Stimulated activated CD4-positive, alpha-beta T cell treated with anti-CD3 and anti-CD28 coated beads, TNF-alpha, amount 100 ng/mL, for 48 hours (primary cell): ENCODE measurements around the gene PRDM16.
"Not testable (repeated sequence)": the region's sequence is repeated elsewhere in the genome, so short reads cannot be mapped to it uniquely, and the experiment has no call there.

Source experiments
- DNase-seq, 3 donors: peaks; one replicate each; pipeline ENCODE4 v3.0.0-alpha.2; 2020; ENCODE audit warnings: low read depth in 3 of 3

The PRDM16 gene

GRCh38 chr1:3162322-3162882 is 93.4 kb downstream of the PRDM16 start:
- no peak for DNase-seq

- no peak for DNase-seq
These were observed 94.4 kb downstream of the PRDM16 start for GRCh38 chr1:3163356-3163755.

GRCh38 chr1:3164671-3165070 is 95.7 kb downstream of the PRDM16 start:
- DNase-seq: no peak

- not testable (repeated sequence) for DNase-seq
These were observed 96.2 kb downstream of the PRDM16 start for GRCh38 chr1:3165189-3165588.

GRCh38 chr1:3166206-3166918 is 97.4 kb downstream of the PRDM16 start:
- no peak for DNase-seq

GRCh38 chr1:3167255-3167654 is 98.3 kb downstream of the PRDM16 start:
- no peak for DNase-seq

- DNase-seq: no peak
These were observed 99.7 kb downstream of the PRDM16 start for GRCh38 chr1:3168678-3169077.

GRCh38 chr1:3169665-3170356 is 100.8 kb downstream of the PRDM16 start:
- no peak for DNase-seq

GRCh38 chr1:3170561-3171453 is 101.8 kb downstream of the PRDM16 start:
- DNase-seq: no peak

GRCh38 chr1:3171761-3172160 is 102.8 kb downstream of the PRDM16 start:
- no peak for DNase-seq

GRCh38 chr1:3172431-3173380 is 103.7 kb downstream of the PRDM16 start:
- DNase-seq: no peak

GRCh38 chr1:3173381-3173980 is 104.5 kb downstream of the PRDM16 start:
- DNase-seq: no peak

- DNase-seq: no peak
These were observed 105.7 kb downstream of the PRDM16 start for GRCh38 chr1:3174487-3175247.

- DNase-seq: no peak
These were observed 106.5 kb downstream of the PRDM16 start for GRCh38 chr1:3175486-3175885.

- DNase-seq: no peak
These were observed 107.0 kb downstream of the PRDM16 start for GRCh38 chr1:3176028-3176427.

GRCh38 chr1:3176820-3177219 is 107.8 kb downstream of the PRDM16 start:
- no peak for DNase-seq

- no peak for DNase-seq
These were observed 109.3 kb downstream of the PRDM16 start for GRCh38 chr1:3178279-3178678.

GRCh38 chr1:3179471-3179870 is 110.5 kb downstream of the PRDM16 start:
- DNase-seq: no peak

- DNase-seq: no peak
These were observed 111.9 kb downstream of the PRDM16 start for GRCh38 chr1:3180915-3181314.

GRCh38 chr1:3181956-3182355 is 113.0 kb downstream of the PRDM16 start:
- no peak for DNase-seq
